ENCODE measurements around the gene TBKBP1. TPM values are rescaled to one million over a fixed set of nuclear protein-coding genes. Genes with fewer than 3 reads are reported as not detected.

Gene TBKBP1
- total and polyA plus RNA-seq, 4 donors = 0.25 to 2.0 (median 1.5) TPM

DNA sequence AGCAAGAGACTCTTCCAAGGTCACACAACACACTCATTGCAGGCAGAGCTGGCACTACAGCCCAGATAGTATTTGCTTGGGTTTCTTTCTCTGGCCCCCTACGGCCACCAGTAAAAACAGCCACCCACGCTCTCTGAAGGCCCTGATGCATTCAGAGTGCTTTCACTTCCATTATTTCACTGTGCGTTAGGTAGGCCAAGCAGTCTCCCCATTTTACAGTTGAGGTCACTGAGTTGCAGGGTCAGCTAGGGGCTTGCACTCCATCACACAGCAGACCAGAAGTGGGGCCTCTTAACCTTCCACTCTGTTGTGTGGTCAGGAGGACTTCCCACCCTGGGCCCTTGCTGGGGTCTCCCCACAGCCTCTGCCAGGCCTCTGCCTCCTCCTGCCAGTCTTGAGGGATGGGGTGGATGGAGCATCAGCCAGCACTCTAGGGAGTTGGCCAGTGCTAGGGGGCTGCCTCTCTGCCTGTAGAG is 41.6 kb downstream of the TBKBP1 start:
- TF ChIP-seq, protein P1, sequence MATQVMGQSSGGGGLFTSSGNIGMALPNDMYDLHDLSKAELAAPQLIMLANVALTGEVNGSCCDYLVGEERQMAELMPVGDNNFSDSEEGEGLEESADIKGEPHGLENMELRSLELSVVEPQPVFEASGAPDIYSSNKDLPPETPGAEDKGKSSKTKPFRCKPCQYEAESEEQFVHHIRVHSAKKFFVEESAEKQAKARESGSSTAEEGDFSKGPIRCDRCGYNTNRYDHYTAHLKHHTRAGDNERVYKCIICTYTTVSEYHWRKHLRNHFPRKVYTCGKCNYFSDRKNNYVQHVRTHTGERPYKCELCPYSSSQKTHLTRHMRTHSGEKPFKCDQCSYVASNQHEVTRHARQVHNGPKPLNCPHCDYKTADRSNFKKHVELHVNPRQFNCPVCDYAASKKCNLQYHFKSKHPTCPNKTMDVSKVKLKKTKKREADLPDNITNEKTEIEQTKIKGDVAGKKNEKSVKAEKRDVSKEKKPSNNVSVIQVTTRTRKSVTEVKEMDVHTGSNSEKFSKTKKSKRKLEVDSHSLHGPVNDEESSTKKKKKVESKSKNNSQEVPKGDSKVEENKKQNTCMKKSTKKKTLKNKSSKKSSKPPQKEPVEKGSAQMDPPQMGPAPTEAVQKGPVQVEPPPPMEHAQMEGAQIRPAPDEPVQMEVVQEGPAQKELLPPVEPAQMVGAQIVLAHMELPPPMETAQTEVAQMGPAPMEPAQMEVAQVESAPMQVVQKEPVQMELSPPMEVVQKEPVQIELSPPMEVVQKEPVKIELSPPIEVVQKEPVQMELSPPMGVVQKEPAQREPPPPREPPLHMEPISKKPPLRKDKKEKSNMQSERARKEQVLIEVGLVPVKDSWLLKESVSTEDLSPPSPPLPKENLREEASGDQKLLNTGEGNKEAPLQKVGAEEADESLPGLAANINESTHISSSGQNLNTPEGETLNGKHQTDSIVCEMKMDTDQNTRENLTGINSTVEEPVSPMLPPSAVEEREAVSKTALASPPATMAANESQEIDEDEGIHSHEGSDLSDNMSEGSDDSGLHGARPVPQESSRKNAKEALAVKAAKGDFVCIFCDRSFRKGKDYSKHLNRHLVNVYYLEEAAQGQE (IDR thresholded peaks at IDR 0.05) = no peak
- no peak for TF ChIP-seq EGR1 (IDR thresholded peaks at IDR 0.05; ENCODE audit: low read depth in 2 of 2)
- TF ChIP-seq, protein P2, sequence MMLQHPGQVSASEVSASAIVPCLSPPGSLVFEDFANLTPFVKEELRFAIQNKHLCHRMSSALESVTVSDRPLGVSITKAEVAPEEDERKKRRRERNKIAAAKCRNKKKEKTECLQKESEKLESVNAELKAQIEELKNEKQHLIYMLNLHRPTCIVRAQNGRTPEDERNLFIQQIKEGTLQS (IDR thresholded peaks at IDR 0.05) = no peak
- TF ChIP-seq RXRA (IDR thresholded peaks at IDR 0.05) = no peak
- TF ChIP-seq, protein P3, sequence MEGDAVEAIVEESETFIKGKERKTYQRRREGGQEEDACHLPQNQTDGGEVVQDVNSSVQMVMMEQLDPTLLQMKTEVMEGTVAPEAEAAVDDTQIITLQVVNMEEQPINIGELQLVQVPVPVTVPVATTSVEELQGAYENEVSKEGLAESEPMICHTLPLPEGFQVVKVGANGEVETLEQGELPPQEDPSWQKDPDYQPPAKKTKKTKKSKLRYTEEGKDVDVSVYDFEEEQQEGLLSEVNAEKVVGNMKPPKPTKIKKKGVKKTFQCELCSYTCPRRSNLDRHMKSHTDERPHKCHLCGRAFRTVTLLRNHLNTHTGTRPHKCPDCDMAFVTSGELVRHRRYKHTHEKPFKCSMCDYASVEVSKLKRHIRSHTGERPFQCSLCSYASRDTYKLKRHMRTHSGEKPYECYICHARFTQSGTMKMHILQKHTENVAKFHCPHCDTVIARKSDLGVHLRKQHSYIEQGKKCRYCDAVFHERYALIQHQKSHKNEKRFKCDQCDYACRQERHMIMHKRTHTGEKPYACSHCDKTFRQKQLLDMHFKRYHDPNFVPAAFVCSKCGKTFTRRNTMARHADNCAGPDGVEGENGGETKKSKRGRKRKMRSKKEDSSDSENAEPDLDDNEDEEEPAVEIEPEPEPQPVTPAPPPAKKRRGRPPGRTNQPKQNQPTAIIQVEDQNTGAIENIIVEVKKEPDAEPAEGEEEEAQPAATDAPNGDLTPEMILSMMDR (IDR thresholded peaks at IDR 0.05; ENCODE audit: low read depth, low read length, missing input control) = no peak
- no peak for TF ChIP-seq HNF4G (IDR thresholded peaks at IDR 0.05)
- TF ChIP-seq, protein P4, sequence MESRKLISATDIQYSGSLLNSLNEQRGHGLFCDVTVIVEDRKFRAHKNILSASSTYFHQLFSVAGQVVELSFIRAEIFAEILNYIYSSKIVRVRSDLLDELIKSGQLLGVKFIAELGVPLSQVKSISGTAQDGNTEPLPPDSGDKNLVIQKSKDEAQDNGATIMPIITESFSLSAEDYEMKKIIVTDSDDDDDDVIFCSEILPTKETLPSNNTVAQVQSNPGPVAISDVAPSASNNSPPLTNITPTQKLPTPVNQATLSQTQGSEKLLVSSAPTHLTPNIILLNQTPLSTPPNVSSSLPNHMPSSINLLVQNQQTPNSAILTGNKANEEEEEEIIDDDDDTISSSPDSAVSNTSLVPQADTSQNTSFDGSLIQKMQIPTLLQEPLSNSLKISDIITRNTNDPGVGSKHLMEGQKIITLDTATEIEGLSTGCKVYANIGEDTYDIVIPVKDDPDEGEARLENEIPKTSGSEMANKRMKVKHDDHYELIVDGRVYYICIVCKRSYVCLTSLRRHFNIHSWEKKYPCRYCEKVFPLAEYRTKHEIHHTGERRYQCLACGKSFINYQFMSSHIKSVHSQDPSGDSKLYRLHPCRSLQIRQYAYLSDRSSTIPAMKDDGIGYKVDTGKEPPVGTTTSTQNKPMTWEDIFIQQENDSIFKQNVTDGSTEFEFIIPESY (IDR thresholded peaks at IDR 0.05) = no peak
- TF ChIP-seq, protein P5, sequence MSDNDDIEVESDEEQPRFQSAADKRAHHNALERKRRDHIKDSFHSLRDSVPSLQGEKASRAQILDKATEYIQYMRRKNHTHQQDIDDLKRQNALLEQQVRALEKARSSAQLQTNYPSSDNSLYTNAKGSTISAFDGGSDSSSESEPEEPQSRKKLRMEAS (IDR thresholded peaks at IDR 0.05) = no peak
- no peak for TF ChIP-seq TAF1 (conservative IDR thresholded peaks at IDR 0.05)
- no peak for TF ChIP-seq FOXA1 (IDR thresholded peaks at IDR 0.05)
- no peak for TF ChIP-seq YY1 (IDR thresholded peaks at IDR 0.05)
- no peak for TF ChIP-seq JUND (IDR thresholded peaks at IDR 0.05)
- no peak for TF ChIP-seq GABPA (IDR thresholded peaks at IDR 0.05 in 1 of 2, conservative IDR thresholded peaks at IDR 0.05 in 1 of 2)
- no peak for TF ChIP-seq FOXA2 (IDR thresholded peaks at IDR 0.05)
- TF ChIP-seq RAD21 (IDR thresholded peaks at IDR 0.05) = no peak
- no peak for TF ChIP-seq SP1 (IDR thresholded peaks at IDR 0.05)
- no peak for DNase-seq (ENCODE audit: low spot score)
- Histone ChIP-seq H3K27ac (ENCODE audit: low read depth in 1 of 2, low read length in 2 of 2) (no peak overlapping the region), H3K4me1 (ENCODE audit: control insufficient read depth in 4 of 4, insufficient read depth in 4 of 4, low read length in 3 of 4) (peaks cover 3 to 11% (median 4%) of the 10 kb centered on the region in 4 donors), H3K36me3 (ENCODE audit: control insufficient read depth in 4 of 4, insufficient read depth in 3 of 4, low read depth in 1 of 4, low read length in 3 of 4) (no peaks in the 10 kb centered on the region), H3K4me3 (ENCODE audit: low read depth in 1 of 3, low read length in 3 of 3) (no peak overlapping the region), H3K27me3 (ENCODE audit: control insufficient read depth in 4 of 4, insufficient read depth in 4 of 4, low read length in 3 of 4) (peaks cover 0 to 8% (median 5%) of the 10 kb centered on the region in 4 donors), H3K9ac (ENCODE audit: low read depth in 1 of 2, low read length in 2 of 2) (no peak overlapping the region), H3K9me3 (ENCODE audit: control insufficient read depth in 4 of 4, low read length in 3 of 4) (no peaks in the 10 kb centered on the region)
- WGBS = 87% methylated on average over 3 of the region's 3 CpGs
